ENCODE results near the gene ZFYVE28.

- no peak for TF ChIP-seq SUZ12 (IDR thresholded peaks at IDR 0.05; ENCODE audit: extremely low read depth, insufficient read depth, insufficient read length)
- no peak for TF ChIP-seq YY1 (IDR thresholded peaks at IDR 0.05; ENCODE audit: insufficient read depth, insufficient read length)
Observed at GRCh38 chr4:2285613-2286381, 132.6 kb downstream of the ZFYVE28 start.
